C4-2B (cell line): ENCODE data around the gene CATSPERD.
"Not testable (repeated sequence)": the region's sequence is repeated elsewhere in the genome, so short reads cannot be mapped to it uniquely, and the experiment has no call there.

Source experiments
- H3K27ac ChIP-seq: fragments of 450-650 bp; 2 replicates; pipeline ENCODE4 v1.5.1; 2017
- ZFX ChIP-seq: fragments of 450-650 bp; IDR thresholded peaks from 2 replicates; pipeline ENCODE4 v1.6.1; 2017
- TF ChIP-seq, protein P1 (sequence below): fragments of 450-650 bp; conservative IDR thresholded peaks from 2 replicates; pipeline ENCODE4 v1.5.1; 2017; ENCODE audit warnings: mild to moderate bottlenecking

The CATSPERD gene

DNA sequence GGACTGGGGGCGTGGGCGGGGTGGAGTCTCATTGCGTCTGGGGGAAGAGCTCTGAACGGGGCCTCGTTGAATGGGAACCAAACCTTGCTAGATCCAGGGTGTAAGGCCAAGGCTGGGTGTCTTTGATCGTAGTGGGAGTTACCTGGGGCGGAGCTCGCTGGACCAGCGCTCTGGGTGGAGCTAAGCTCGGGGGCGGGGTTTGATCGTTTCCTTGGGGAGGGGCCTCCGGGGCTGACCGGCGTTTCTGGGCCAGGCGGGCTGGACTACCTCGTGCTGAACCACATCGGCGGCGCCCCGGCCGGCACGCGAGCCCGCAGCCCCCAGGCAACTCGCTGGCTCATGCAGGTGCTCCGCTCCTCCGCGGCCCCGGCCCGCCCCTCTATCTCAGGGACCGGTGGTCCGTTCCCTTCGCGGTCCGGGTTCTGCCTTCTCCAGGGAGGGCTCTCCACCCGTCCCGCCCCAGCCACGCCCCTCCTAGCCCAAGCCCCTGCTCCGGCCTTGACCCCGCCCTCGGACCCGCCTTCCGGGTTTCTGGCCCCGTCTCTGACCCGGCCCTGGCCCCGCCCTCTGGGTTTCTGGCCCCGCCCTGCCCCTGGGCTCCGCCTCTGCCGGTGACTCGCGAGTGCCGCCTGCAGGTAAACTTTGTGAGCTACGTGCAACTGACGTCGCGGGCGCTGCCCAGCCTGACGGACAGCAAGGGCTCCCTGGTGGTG, 33.6 kb upstream of the CATSPERD start:
- peak overlapping the region; percentile 67 for H3K27ac ChIP-seq
- TF ChIP-seq, protein P1, sequence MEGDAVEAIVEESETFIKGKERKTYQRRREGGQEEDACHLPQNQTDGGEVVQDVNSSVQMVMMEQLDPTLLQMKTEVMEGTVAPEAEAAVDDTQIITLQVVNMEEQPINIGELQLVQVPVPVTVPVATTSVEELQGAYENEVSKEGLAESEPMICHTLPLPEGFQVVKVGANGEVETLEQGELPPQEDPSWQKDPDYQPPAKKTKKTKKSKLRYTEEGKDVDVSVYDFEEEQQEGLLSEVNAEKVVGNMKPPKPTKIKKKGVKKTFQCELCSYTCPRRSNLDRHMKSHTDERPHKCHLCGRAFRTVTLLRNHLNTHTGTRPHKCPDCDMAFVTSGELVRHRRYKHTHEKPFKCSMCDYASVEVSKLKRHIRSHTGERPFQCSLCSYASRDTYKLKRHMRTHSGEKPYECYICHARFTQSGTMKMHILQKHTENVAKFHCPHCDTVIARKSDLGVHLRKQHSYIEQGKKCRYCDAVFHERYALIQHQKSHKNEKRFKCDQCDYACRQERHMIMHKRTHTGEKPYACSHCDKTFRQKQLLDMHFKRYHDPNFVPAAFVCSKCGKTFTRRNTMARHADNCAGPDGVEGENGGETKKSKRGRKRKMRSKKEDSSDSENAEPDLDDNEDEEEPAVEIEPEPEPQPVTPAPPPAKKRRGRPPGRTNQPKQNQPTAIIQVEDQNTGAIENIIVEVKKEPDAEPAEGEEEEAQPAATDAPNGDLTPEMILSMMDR, result peak; percentile 98
- no peak for TF ChIP-seq ZFX

DNA sequence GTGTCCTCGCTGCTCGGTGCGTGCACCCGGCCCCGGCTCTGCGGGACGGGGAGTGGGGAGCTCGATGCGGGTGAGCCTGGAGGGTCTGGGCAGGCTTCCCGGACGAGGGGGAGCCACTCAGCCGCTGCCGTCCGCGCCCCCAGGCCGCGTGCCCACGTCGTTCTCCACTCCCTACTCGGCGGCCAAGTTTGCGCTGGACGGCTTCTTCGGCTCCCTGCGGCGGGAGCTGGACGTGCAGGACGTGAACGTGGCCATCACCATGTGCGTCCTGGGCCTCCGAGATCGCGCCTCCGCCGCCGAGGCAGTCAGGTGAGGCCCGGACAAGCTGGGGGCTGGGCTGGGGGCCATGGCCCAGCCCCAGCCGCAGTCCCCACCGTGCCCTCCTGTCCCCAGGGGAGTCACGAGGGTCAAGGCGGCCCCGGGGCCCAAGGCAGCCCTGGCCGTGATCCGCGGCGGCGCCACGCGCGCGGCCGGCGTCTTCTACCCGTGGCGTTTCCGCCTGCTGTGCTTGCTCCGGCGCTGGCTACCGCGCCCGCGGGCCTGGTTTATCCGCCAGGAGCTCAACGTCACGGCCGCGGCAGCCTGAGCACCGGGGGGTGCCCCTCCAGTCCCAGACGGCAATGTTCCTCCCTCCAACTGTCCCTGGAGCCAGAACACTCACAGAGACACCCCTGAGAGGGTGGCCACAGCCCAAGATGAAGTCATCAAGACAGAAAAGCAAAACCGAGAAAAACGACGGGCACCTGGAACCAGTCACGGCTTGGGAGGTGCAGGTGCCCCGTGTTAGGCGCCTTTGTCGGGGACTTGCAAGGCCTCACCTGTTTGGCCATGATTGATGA, 32.9 kb upstream of the CATSPERD start:
- TF ChIP-seq, protein P1, result peak; percentile 79
- no peak for TF ChIP-seq ZFX
- peak overlapping the region; percentile 67 for H3K27ac ChIP-seq

DNA sequence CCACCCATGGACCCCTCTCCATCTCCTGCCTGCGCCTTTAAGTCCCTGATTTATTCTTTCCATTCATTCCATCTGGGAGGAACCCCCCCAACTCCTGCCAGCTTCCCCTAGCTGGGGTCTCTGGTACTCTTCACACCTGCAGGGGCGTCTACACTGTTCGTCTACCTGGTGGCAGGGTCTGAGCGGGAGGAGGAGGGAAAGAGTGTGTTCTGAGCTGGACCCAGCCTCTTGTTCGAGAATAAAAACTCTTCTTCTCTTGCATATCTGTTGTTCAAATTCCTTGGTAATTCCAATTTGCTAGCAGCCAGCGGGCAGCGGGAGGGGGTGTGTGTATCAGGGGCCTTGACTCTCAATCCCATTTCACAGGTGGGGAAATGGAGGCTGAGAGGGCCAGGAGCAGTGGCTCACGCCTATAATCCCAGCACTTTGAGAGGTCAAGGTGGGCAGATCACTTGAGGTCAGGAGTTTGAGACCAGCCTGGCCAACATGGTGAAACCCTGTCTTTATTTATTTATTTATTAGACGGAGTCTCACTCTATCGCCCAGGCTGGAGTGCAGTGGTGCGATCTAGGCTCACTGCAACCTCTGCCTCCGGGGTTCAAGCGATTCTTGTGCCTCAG, 32.1 kb upstream of the CATSPERD start:
- not testable (repeated sequence) for H3K27ac ChIP-seq

DNA sequence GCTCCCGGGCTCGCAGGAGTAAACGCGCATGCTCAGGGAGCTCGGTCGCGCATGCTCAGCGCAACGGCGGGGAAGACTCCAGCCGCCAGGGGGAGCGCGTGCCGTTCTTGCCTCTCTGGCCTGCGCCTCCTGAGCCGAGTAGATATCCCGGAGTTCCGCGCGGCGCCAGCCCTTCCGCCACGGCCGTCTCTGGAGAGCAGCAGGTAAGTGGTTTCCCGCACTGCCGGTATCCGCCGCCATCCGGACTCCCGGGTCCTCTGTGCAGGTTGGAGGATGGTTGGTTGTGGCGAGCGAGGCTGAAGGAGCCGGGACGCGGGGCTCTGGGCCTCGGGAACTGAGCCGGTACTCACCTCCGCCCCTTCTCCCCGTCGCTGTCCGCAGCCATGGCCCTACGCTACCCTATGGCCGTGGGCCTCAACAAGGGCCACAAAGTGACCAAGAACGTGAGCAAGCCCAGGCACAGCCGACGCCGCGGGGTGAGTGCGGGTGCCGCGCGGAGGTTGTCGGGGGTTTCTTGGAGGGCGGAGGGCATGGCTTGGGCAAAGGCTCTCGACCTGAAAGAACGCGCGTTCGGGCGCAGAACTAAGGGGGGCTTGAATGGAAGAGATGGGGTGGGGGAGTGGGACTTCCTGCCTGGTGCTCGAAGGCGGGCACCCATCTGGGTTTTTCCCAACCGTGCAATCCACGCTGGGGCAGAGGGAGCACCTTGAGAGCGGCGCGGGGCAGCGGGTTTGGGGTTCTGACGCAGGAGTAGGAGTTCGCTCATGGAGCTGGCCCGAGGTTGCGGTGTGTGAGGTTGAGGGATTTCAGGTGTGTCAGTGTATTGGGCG, 30.1 kb upstream of the CATSPERD start, which contains the start of gene RPL36:
RPL36 (plus strand) TSS at position 171 of the 830 bp plus-strand sequence; CDS start at position 384, 213 bp downstream.
- H3K27ac ChIP-seq, result peak within 1 kb of the TSS; percentile 99
- TF ChIP-seq ZFX, result peak; percentile 87; the same call in 1 of the 2 replicates
- TF ChIP-seq, protein P1, result peak; percentile 99

DNA sequence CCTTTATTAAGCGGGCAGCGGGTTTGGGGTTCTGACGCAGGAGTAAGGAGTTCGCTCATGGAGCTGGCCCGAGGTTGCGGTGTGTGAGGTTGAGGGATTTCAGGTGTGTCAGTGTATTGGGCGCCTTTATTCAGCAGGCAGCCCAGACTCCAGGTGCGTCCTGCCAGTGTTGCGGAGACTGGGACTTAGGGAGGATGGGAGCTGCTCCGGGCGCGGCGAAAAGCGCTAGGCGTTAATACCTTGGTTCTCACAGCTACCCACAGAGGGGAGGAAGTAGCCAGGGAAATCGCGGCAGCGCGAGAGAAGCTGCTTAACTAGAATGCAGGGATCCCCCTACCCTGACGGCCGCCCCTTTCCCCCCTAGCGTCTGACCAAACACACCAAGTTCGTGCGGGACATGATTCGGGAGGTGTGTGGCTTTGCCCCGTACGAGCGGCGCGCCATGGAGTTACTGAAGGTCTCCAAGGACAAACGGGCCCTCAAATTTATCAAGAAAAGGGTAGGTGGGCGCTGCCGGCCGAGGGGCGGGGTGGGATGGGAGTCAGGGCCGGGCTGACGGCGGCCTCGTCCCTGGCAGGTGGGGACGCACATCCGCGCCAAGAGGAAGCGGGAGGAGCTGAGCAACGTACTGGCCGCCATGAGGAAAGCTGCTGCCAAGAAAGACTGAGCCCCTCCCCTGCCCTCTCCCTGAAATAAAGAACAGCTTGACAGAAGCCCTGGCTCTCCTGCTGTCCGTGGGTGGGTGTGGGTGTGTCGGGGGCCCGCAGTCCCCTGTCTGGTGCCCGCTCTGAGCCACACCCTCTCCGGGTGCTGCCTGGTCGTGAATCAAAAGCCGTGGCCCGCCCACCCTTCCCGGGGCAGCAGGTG, 29.2 kb upstream of the CATSPERD start:
- TF ChIP-seq ZFX, result no peak
- TF ChIP-seq, protein P1, result no peak
- peak overlapping the region; percentile 99 for H3K27ac ChIP-seq

DNA sequence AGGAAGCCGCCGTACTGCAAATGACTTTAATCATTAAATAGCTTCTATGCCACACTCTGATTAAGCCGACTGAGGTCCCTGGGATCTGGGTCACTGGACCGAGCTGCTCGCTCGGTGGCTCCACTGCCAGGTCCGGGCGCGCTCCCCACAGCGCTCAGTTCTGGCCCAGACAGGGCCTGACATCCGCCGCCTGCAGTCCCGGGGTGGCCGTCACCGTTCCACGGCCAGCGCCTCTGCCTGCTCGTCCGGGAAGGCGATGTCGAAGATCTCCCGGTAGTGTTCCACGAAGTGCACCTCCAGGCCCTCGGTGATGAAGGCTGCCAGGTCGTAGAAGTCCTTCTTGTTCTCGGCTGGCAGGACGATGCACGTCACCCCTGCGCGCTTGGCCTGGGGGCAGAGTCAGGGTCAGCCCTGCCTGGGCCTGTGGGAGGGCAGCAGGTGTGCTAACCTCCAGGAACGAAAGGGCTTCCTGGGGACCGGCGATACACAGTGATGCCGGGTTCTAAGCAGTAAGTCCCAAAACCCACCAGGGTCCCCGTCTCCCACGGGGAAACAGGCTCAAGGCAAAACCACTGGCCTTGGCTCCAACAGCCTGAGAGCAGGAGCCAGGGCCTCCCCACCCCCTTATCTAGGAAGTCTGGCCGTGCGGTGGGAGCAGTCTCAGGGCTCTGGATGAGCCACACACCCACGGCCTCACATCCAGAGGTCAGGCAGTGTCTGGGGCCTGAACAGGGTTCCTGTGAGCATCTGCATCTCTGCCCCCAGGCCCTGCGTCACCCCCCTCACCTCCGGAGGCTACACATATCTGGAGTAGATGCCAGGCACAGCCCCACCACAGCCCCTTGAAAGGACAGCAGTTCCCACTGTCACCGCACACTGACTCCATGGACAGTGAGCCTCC, 28.4 kb upstream of the CATSPERD start:
- H3K27ac ChIP-seq, result peak overlapping the region; percentile 99
- TF ChIP-seq, protein P1, result no peak
- TF ChIP-seq ZFX, result peak; percentile 25; the same call in 1 of the 2 replicates
